ENCODE measurements around the gene AUTS2. TPM values are rescaled to one million over a fixed set of nuclear protein-coding genes. Genes with fewer than 3 reads are reported as not detected.

AUTS2 gene
- polyA plus RNA-seq, 1 donor from 2014 or later: 97.3 TPM

DNA sequence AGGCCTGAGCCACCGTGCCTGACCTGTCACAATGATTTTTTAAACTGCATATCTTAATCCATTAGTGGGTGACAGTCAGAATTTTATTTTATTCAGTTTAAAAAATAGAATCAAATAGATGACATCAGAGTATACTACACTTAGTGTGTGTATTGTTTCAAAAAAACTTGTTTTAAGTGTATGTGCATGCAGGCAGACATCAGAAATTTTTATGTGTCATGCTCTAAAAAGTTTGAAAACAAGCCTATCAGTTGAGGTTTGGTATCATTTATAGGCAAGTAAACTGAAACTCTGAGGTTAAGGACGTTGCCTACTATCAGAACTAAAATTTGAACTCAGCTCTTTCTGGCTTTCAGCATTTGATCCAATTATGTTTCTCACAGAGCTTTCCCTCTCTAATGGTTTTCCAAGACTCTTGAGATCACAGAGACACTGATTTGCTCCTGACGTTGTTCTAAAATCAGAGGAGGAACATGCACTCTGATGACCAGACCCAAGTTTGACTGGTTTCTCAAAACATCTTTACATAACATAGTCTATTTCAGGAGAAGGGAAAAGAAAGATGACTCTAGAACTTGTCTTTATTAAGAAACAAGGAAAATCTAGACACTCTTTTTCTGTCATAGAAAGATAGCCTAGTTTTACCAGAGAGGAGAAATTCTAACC, 188.6 kb downstream of the AUTS2 start:
- no peaks in the 10 kb centered on the region for H3K27me3 ChIP-seq (ENCODE audit: insufficient read depth, low read depth, low read length)
- H3K9me2 ChIP-seq (ENCODE audit: insufficient read depth, low read length): no peaks in the 10 kb centered on the region
- H3K36me3 ChIP-seq (ENCODE audit: insufficient read depth, low read length): no peaks in the 10 kb centered on the region
- no peak overlapping the region for H3K9ac ChIP-seq (ENCODE audit: low read length)
- no peak overlapping the region for H3K27ac ChIP-seq (ENCODE audit: low read length)
- no peak overlapping the region for H3K4me2 ChIP-seq (ENCODE audit: low read length)
- TF ChIP-seq, protein P1, sequence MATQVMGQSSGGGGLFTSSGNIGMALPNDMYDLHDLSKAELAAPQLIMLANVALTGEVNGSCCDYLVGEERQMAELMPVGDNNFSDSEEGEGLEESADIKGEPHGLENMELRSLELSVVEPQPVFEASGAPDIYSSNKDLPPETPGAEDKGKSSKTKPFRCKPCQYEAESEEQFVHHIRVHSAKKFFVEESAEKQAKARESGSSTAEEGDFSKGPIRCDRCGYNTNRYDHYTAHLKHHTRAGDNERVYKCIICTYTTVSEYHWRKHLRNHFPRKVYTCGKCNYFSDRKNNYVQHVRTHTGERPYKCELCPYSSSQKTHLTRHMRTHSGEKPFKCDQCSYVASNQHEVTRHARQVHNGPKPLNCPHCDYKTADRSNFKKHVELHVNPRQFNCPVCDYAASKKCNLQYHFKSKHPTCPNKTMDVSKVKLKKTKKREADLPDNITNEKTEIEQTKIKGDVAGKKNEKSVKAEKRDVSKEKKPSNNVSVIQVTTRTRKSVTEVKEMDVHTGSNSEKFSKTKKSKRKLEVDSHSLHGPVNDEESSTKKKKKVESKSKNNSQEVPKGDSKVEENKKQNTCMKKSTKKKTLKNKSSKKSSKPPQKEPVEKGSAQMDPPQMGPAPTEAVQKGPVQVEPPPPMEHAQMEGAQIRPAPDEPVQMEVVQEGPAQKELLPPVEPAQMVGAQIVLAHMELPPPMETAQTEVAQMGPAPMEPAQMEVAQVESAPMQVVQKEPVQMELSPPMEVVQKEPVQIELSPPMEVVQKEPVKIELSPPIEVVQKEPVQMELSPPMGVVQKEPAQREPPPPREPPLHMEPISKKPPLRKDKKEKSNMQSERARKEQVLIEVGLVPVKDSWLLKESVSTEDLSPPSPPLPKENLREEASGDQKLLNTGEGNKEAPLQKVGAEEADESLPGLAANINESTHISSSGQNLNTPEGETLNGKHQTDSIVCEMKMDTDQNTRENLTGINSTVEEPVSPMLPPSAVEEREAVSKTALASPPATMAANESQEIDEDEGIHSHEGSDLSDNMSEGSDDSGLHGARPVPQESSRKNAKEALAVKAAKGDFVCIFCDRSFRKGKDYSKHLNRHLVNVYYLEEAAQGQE (IDR thresholded peaks at IDR 0.05; ENCODE audit: borderline replicate concordance): no peak
- no peak for TF ChIP-seq EZH2 (IDR thresholded peaks at IDR 0.05; ENCODE audit: borderline replicate concordance, insufficient read depth, low read length, poor library complexity, severe bottlenecking)
- TF ChIP-seq, protein P2, sequence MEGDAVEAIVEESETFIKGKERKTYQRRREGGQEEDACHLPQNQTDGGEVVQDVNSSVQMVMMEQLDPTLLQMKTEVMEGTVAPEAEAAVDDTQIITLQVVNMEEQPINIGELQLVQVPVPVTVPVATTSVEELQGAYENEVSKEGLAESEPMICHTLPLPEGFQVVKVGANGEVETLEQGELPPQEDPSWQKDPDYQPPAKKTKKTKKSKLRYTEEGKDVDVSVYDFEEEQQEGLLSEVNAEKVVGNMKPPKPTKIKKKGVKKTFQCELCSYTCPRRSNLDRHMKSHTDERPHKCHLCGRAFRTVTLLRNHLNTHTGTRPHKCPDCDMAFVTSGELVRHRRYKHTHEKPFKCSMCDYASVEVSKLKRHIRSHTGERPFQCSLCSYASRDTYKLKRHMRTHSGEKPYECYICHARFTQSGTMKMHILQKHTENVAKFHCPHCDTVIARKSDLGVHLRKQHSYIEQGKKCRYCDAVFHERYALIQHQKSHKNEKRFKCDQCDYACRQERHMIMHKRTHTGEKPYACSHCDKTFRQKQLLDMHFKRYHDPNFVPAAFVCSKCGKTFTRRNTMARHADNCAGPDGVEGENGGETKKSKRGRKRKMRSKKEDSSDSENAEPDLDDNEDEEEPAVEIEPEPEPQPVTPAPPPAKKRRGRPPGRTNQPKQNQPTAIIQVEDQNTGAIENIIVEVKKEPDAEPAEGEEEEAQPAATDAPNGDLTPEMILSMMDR (IDR thresholded peaks at IDR 0.05; ENCODE audit: poor library complexity, severe bottlenecking): no peak
- TF ChIP-seq RAD21 (conservative IDR thresholded peaks at IDR 0.05): no peak
- no peak for TF ChIP-seq EP300 (conservative IDR thresholded peaks at IDR 0.05; ENCODE audit: poor library complexity, severe bottlenecking)
- TF ChIP-seq POLR2AphosphoS5 (IDR thresholded peaks at IDR 0.05): no peak
- TF ChIP-seq SMC3 (conservative IDR thresholded peaks at IDR 0.05; ENCODE audit: poor library complexity): no peak
- no peak for TF ChIP-seq MXI1 (conservative IDR thresholded peaks at IDR 0.05; ENCODE audit: poor library complexity, severe bottlenecking)
- TF ChIP-seq TAF1 (IDR thresholded peaks at IDR 0.05; ENCODE audit: low read depth): no peak
- peaks cover 4% of the 10 kb centered on the region for H4K20me1 ChIP-seq (ENCODE audit: insufficient read depth)
- H2AFZ ChIP-seq (ENCODE audit: low read depth, low read length): no peak overlapping the region
- H3F3A ChIP-seq (ENCODE audit: insufficient read depth, low read length, poor library complexity, severe bottlenecking): peaks cover 4% of the 10 kb centered on the region
- peaks cover 43% of the 10 kb centered on the region for H3K79me2 ChIP-seq (replicated peaks; ENCODE audit: insufficient read depth, low read length)
- H3K4me3 ChIP-seq (ENCODE audit: low read length): no peak overlapping the region
- H3K9me3 ChIP-seq (ENCODE audit: low read length): no peaks in the 10 kb centered on the region

DNA sequence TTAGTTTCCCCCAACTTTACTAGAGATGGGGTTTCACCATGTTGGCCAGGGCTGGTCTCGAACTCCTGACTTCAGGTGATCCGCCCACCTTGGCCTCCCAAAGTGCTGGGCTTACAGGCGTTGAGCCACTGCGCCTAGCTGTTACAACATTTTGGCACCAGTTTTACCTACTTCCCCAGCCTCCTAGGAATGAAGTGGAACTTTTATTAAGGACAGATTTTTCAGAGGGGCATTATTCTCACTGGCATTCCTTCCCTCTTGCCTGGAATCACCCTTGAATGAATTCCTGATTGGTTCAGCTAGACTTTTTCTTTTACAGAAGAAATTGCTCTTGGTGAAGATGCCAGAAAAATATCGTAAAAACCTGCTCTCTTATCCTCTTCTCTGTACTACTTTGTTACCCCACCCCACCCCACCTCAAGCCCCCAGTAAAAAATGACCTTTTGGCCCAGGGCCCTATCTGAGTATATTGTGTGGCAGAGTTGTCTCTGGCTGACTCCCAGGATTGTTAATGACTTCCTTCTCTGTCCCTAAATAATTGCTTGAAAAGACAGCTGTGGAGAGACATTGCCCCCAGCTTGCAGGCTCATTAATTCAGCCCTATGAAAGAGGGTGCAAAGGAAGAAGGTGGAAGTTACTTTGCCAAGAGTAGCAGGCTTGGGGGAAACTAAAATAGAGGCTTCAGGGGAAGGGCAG, 189.6 kb downstream of the AUTS2 start:
- H3K27ac ChIP-seq (ENCODE audit: low read length): no peak overlapping the region

More for the DNA sequence above, 189.6 kb downstream of the AUTS2 start:
- no peak overlapping the region for H2AFZ ChIP-seq (ENCODE audit: low read depth, low read length)
- H3K4me2 ChIP-seq (ENCODE audit: low read length): no peak overlapping the region
- H3K9ac ChIP-seq (ENCODE audit: low read length): no peak overlapping the region
- no peaks in the 10 kb centered on the region for H3K9me2 ChIP-seq (ENCODE audit: insufficient read depth, low read length)
- peaks cover 41% of the 10 kb centered on the region for H3K79me2 ChIP-seq (replicated peaks; ENCODE audit: insufficient read depth, low read length)
- H4K20me1 ChIP-seq (ENCODE audit: insufficient read depth): peaks cover 4% of the 10 kb centered on the region
- no peaks in the 10 kb centered on the region for H3K27me3 ChIP-seq (ENCODE audit: insufficient read depth, low read depth, low read length)
- H3K4me3 ChIP-seq (ENCODE audit: low read length): no peak overlapping the region
- peaks cover 4% of the 10 kb centered on the region for H3F3A ChIP-seq (ENCODE audit: insufficient read depth, low read length, poor library complexity, severe bottlenecking)
- H3K36me3 ChIP-seq (ENCODE audit: insufficient read depth, low read length): no peaks in the 10 kb centered on the region
- TF ChIP-seq RAD21 (conservative IDR thresholded peaks at IDR 0.05) (no peak), SMC3 (conservative IDR thresholded peaks at IDR 0.05; ENCODE audit: poor library complexity) (no peak), EZH2 (IDR thresholded peaks at IDR 0.05; ENCODE audit: borderline replicate concordance, insufficient read depth, low read length, poor library complexity, severe bottlenecking) (no peak), MXI1 (conservative IDR thresholded peaks at IDR 0.05; ENCODE audit: poor library complexity, severe bottlenecking) (no peak), EP300 (conservative IDR thresholded peaks at IDR 0.05; ENCODE audit: poor library complexity, severe bottlenecking) (no peak), POLR2AphosphoS5 (IDR thresholded peaks at IDR 0.05) (no peak), TAF1 (IDR thresholded peaks at IDR 0.05; ENCODE audit: low read depth) (no peak)
- TF ChIP-seq, protein P1 (IDR thresholded peaks at IDR 0.05; ENCODE audit: borderline replicate concordance): no peak
- TF ChIP-seq, protein P2 (IDR thresholded peaks at IDR 0.05; ENCODE audit: poor library complexity, severe bottlenecking): no peak
- no peaks in the 10 kb centered on the region for H3K9me3 ChIP-seq (ENCODE audit: low read length)
